HCT116 (cell line): ENCODE data around the gene NCBP2L. TPM values are rescaled to one million over a fixed set of nuclear protein-coding genes. Genes with fewer than 3 reads are reported as not detected.

Source experiments
- ATAC-seq: fragments of 200-7000 bp; cut with Tn5 transposase; 2 replicates; pipeline ENCODE4 v1.9.1; 2020; ENCODE audit warnings: mild to moderate bottlenecking, moderate library complexity
- BruUV-seq: library from RNA; stranded (reverse); fragments of 400-500 nt; replicated peaks from 2 replicates; lab custom pipeline; 2021; lab: Mats Ljungman, UMichigan
- CTCF ChIA-PET: fragments of 300-600 bp; sonication (Branson Sonifier 250); formaldehyde crosslinking; loops from one replicate; lab custom pipeline; 2021; ENCODE audit warnings: antibody characterized with exemption; lab: Charles Lee
- POLR2A ChIA-PET: fragments of 300-600, 350-600 bp; sonication (Branson Sonifier 250); formaldehyde crosslinking; loops from one replicate; lab custom pipeline; 2021; ENCODE audit warnings: antibody characterized with exemption; lab: Charles Lee
- RAD21 ChIA-PET, 2 experiments: fragments of 300-600 bp; sonication (Branson Sonifier 250); formaldehyde crosslinking; loops; one replicate each; lab custom pipeline; 2023; ENCODE audit warnings: low total read pairs in 2 of 2; ENCODE audit not compliant: uncharacterized antibody in 2 of 2, unreplicated experiment in 2 of 2, low non-redundant PET in 1 of 2; lab: Charles Lee
- DNase-seq: peaks from one replicate; pipeline ENCODE4 v3.0.0-alpha.2; 2010; ENCODE audit warnings: low read depth, low spot score
- H2AFZ ChIP-seq: fragments of 200-600 bp; shearing (Covaris generic), sonication (generic); 2 replicates; pipeline ENCODE4 v1.6.1; 2017; ENCODE audit warnings: low read depth, mixed run types, mixed read lengths, antibody characterized with exemption, low read length; ENCODE audit not compliant: poor library complexity, severe bottlenecking
- H3K27ac ChIP-seq: 2 replicates; pipeline ENCODE4 v1.5.1; 2012; ENCODE audit warnings: low read depth, low read length
- H3K27me3 ChIP-seq: fragments of 200-600 bp; sonication (generic); 2 replicates; pipeline ENCODE4 v1.6.1; 2016; ENCODE audit warnings: mixed run types, low read length, mixed read lengths; ENCODE audit not compliant: insufficient read depth
- H3K36me3 ChIP-seq, 2 experiments: fragments of 200-500 bp in 1 of 2; fragments of 200-600 bp in 1 of 2; sonication (Bioruptor generic) in 1 of 2; sonication (generic) in 1 of 2; 2 replicates each; pipeline versions ENCODE4 v1.5.1 to v1.6.1; 2014 to 2016; ENCODE audit warnings: low read length in 2 of 2, inconsistent platforms in 1 of 2, mixed read lengths in 1 of 2, mixed run types in 1 of 2; ENCODE audit not compliant: insufficient read depth in 2 of 2, control insufficient read depth in 1 of 2
- H3K4me1 ChIP-seq, 2 experiments: fragments of 200-600 bp in 1 of 2; sonication (generic) in 1 of 2; 2 replicates each; pipeline versions ENCODE4 v1.5.1 to v1.6.1; 2012 to 2017; ENCODE audit warnings: low read length in 2 of 2, inconsistent platforms in 1 of 2, mild to moderate bottlenecking in 1 of 2, mixed read lengths in 1 of 2, mixed run types in 1 of 2, moderate library complexity in 1 of 2; ENCODE audit not compliant: insufficient read depth in 2 of 2, control insufficient read depth in 1 of 2
- H3K4me2 ChIP-seq: fragments of 200-600 bp; sonication (generic); 2 replicates; pipeline ENCODE4 v1.6.1; 2017; ENCODE audit warnings: mixed run types, low read length, mixed read lengths
- H3K4me3 ChIP-seq, 2 experiments: fragments of 200-600 bp in 1 of 2; sonication (generic) in 1 of 2; replicated peaks in 1 of 2; 2 replicates each; pipeline ENCODE4 v1.5.1; 2011 to 2016; ENCODE audit warnings: low read length in 2 of 2, control low read depth in 1 of 2, low read depth in 1 of 2, mild to moderate bottlenecking in 1 of 2, mixed read lengths in 1 of 2, mixed run types in 1 of 2
- H3K79me2 ChIP-seq: fragments of 200-600 bp; sonication (generic); 2 replicates; pipeline ENCODE4 v1.6.1; 2017; ENCODE audit warnings: mild to moderate bottlenecking, mixed run types, low read length, moderate library complexity, mixed read lengths; ENCODE audit not compliant: insufficient read depth
- H3K9ac ChIP-seq: fragments of 200-600 bp; sonication (generic); 2 replicates; pipeline ENCODE4 v1.6.1; 2016; ENCODE audit warnings: low read length, mixed read lengths
- H3K9me2 ChIP-seq: fragments of 200-600 bp; sonication (generic), shearing (Covaris generic); 2 replicates; pipeline ENCODE4 v1.6.1; 2017; ENCODE audit warnings: mixed run types, mild to moderate bottlenecking, moderate library complexity; ENCODE audit not compliant: insufficient read depth
- H3K9me3 ChIP-seq, 2 experiments: fragments of 200-500 bp in 1 of 2; fragments of 200-600 bp in 1 of 2; sonication (Bioruptor generic) in 1 of 2; sonication (generic) in 1 of 2; 2 replicates each; pipeline ENCODE4 v1.6.1; 2014 to 2017; ENCODE audit warnings: low read length in 2 of 2, mixed read lengths in 2 of 2, inconsistent platforms in 1 of 2, low read depth in 1 of 2, mild to moderate bottlenecking in 1 of 2, mixed run types in 1 of 2, moderate library complexity in 1 of 2; ENCODE audit not compliant: control insufficient read depth in 1 of 2, insufficient read depth in 1 of 2
- H4K20me1 ChIP-seq: fragments of 200-600 bp; sonication (generic), shearing (Covaris generic); 2 replicates; pipeline ENCODE4 v1.6.1; 2017; ENCODE audit warnings: mixed run types, mild to moderate bottlenecking, moderate library complexity; ENCODE audit not compliant: insufficient read depth
- CBX3 ChIP-seq: IDR thresholded peaks from 2 replicates; pipeline ENCODE4 v1.6.1; 2012; ENCODE audit warnings: low read depth
- CEBPB ChIP-seq: IDR thresholded peaks from 2 replicates; pipeline ENCODE4 v1.6.1; 2012; ENCODE audit warnings: low read depth
- EGR1 ChIP-seq: IDR thresholded peaks from 2 replicates; pipeline ENCODE4 v1.6.1; 2012; ENCODE audit warnings: low read depth
- ELF1 ChIP-seq: IDR thresholded peaks from 2 replicates; pipeline ENCODE4 v1.6.1; 2012; ENCODE audit warnings: low read depth, borderline replicate concordance
- EZH2phosphoT487 ChIP-seq: fragments of 200-600 bp; IDR thresholded peaks from 2 replicates; pipeline ENCODE4 v1.6.1; 2018; ENCODE audit warnings: antibody characterized with exemption, borderline replicate concordance
- FOSL1 ChIP-seq: IDR thresholded peaks from 2 replicates; pipeline ENCODE4 v1.6.1; 2012; ENCODE audit warnings: low read depth
- JUND ChIP-seq: IDR thresholded peaks from 2 replicates; pipeline ENCODE4 v1.6.1; 2012
- POLR2A ChIP-seq: IDR thresholded peaks from 2 replicates; pipeline ENCODE4 v1.7.0; 2011; ENCODE audit warnings: borderline replicate concordance; ENCODE audit not compliant: insufficient read depth, insufficient read length; ENCODE audit errors: extremely low read depth
- POLR2AphosphoS5 ChIP-seq: IDR thresholded peaks from 2 replicates; pipeline ENCODE4 v1.6.1; 2011; ENCODE audit warnings: mild to moderate bottlenecking, low read depth, low read length, moderate library complexity
- RAD21 ChIP-seq: IDR thresholded peaks from 2 replicates; pipeline ENCODE4 v1.6.1; 2012; ENCODE audit warnings: low read depth, mild to moderate bottlenecking
- SIN3A ChIP-seq: IDR thresholded peaks from 2 replicates; pipeline ENCODE4 v1.6.1; 2012; ENCODE audit warnings: low read depth
- SRF ChIP-seq: IDR thresholded peaks from 2 replicates; pipeline ENCODE4 v1.6.1; 2012; ENCODE audit warnings: low read depth
- YY1 ChIP-seq: IDR thresholded peaks from 2 replicates; pipeline ENCODE4 v1.6.1; 2011; ENCODE audit warnings: low read length, low read depth, moderate library complexity, mild to moderate bottlenecking; ENCODE audit not compliant: insufficient replicate concordance; ENCODE audit errors: extremely low read depth
- ZFX ChIP-seq: fragments of 450-650 bp; IDR thresholded peaks from 2 replicates; pipeline ENCODE4 v1.6.1; 2017
- ZNF274 ChIP-seq: fragments of 200-500 bp; sonication (Bioruptor generic); IDR thresholded peaks from 2 replicates; pipeline ENCODE4 v1.6.1; 2014; ENCODE audit warnings: mild to moderate bottlenecking, low read depth, low read length, inconsistent platforms
- intact Hi-C: fragments of 100-400 bp; cut with micrococcal nuclease; formaldehyde crosslinking; loops from 2 replicates; pipeline ENCODE4 v1.10.0; 2022
- total RNA-seq: library from RNA; stranded (reverse); gene quantifications from one replicate; pipeline ENCODE4 v1.2.1, GENCODE V29; 2021; ENCODE audit not compliant: unreplicated experiment
- TF ChIP-seq, protein P1 (sequence below): IDR thresholded peaks from 2 replicates; pipeline ENCODE4 v1.6.1; 2011; ENCODE audit warnings: mild to moderate bottlenecking, low read length, moderate library complexity; ENCODE audit not compliant: insufficient replicate concordance; ENCODE audit errors: extremely low read depth
- TF ChIP-seq, protein P2 (sequence below), 3 experiments: fragments of 200-600 bp in 1 of 3; sonication (generic) in 1 of 3; IDR thresholded peaks in 2 of 3; conservative IDR thresholded peaks in 1 of 3; 2 replicates each; pipeline ENCODE4 v1.5.1; 2012 to 2017; ENCODE audit warnings: low read depth in 2 of 3, low read length in 2 of 3, antibody characterized with exemption in 1 of 3, borderline replicate concordance in 1 of 3, control low read depth in 1 of 3, mild to moderate bottlenecking in 1 of 3, mixed read lengths in 1 of 3, mixed run types in 1 of 3, moderate library complexity in 1 of 3; ENCODE audit not compliant: insufficient read depth in 1 of 3

NCBP2L gene
- total RNA-seq, 1 experiment from 2014 or later: not detected

DNA sequence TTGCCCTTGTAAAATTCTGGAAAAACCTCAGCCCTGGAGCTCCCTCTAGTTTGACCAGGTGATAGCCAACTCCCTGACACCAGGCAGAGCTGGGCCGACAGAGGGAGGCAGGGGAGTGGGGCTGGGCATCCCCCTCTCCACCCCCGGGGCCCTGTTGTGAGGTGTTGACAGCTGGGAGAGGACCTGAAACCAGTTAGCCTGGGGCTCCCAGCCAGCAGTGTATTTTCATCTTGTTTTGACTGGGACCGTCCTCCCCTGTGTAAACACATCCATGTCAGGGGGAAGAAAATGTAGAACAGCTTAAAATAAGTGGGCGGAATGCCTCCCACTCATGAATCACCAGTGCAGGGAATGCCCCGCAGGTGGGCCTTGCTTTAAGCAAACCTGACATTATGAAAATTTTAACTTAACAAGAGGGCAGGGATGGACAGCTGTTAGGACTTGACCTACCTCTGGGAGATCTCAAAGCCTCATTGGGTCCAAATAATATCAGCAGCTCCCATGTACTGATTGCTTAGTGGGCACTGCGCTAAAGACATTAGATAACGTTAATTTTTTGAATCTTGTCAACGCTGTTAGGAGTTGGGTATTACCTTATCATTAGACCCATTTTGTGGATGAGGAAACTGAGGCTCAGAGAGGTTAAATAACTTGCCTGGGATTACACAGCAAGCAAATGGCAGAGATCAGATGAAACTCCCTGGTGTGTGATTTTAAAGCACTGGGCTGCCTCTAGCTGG is 47.8 kb upstream of the NCBP2L start:
- ChIA-PET POLR2A (interaction anchor here (1.2 kb wide), 1 partner anchor 11 kb away, joined by 5 read pairs; no protein-coding TSS in a partner anchor), CTCF (interaction anchor here (0.8 to 1.5 kb wide), 2 partner anchors 12 to 57 kb away, joined by 3 read pairs; no protein-coding TSS in a partner anchor), RAD21 (no interaction called here)
- Histone ChIP-seq H3K27ac (no peak overlapping the region), H3K9me3 (no peaks in the 10 kb centered on the region), H3K4me2 (no peak overlapping the region), H3K9ac (no peak overlapping the region), H3K9me2 (no peaks in the 10 kb centered on the region), H3K4me3 (no peak overlapping the region), H3K27me3 (no peaks in the 10 kb centered on the region), H4K20me1 (no peaks in the 10 kb centered on the region), H3K4me1 (peaks cover 37 to 46% of the 10 kb centered on the region in 2 experiments), H3K79me2 (no peaks in the 10 kb centered on the region), H2AFZ (no peak overlapping the region), H3K36me3 (no peaks in the 10 kb centered on the region)
- intact Hi-C loops: no loop called here
- DNase-seq (no peak), ATAC-seq (no peak)
- BruUV-seq: no TSS peak
- TF ChIP-seq EGR1: 0 out of 2 replicates have a peak, but pooled peaks have one; percentile 35
- TF ChIP-seq, protein P1, sequence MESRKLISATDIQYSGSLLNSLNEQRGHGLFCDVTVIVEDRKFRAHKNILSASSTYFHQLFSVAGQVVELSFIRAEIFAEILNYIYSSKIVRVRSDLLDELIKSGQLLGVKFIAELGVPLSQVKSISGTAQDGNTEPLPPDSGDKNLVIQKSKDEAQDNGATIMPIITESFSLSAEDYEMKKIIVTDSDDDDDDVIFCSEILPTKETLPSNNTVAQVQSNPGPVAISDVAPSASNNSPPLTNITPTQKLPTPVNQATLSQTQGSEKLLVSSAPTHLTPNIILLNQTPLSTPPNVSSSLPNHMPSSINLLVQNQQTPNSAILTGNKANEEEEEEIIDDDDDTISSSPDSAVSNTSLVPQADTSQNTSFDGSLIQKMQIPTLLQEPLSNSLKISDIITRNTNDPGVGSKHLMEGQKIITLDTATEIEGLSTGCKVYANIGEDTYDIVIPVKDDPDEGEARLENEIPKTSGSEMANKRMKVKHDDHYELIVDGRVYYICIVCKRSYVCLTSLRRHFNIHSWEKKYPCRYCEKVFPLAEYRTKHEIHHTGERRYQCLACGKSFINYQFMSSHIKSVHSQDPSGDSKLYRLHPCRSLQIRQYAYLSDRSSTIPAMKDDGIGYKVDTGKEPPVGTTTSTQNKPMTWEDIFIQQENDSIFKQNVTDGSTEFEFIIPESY: no peak

DNA sequence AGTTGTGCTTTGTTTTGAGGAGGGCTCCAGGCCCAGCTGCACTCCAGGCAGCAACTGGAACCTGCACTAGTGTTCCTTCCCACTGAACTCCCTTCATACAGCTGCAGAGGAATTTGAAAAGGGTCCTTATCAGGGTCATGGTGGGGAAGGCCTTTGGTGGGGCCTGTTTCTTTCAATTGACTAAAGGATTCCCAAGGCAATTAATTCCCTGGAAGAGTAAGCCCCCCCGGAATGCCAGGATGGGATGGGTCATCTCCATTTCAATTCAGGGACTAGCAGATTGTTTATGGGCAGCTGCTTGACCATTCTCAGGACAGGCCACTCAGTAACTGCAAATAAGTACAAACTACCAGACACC is 47.3 kb upstream of the NCBP2L start:
- no peak for ATAC-seq
- Histone ChIP-seq H3K27me3 (no peaks in the 10 kb centered on the region), H4K20me1 (no peaks in the 10 kb centered on the region), H3K9me2 (no peaks in the 10 kb centered on the region), H3K79me2 (no peaks in the 10 kb centered on the region), H3K9me3 (no peaks in the 10 kb centered on the region), H3K4me1 (peaks cover 37 to 45% of the 10 kb centered on the region in 2 experiments), H2AFZ (no peak overlapping the region), H3K27ac (no peak overlapping the region), H3K36me3 (no peaks in the 10 kb centered on the region), H3K9ac (no peak overlapping the region), H3K4me3 (no peak overlapping the region)
- DNase-seq: no peak
- intact Hi-C loops: no loop called here
- BruUV-seq: no TSS peak
- TF ChIP-seq SRF: no peak
- TF ChIP-seq FOSL1: no peak
- TF ChIP-seq CEBPB: no peak
- TF ChIP-seq RAD21: no peak
- TF ChIP-seq JUND: no peak
- TF ChIP-seq ZNF274: no peak
- no peak for TF ChIP-seq POLR2A
- no peak for TF ChIP-seq SIN3A
- TF ChIP-seq, protein P2, sequence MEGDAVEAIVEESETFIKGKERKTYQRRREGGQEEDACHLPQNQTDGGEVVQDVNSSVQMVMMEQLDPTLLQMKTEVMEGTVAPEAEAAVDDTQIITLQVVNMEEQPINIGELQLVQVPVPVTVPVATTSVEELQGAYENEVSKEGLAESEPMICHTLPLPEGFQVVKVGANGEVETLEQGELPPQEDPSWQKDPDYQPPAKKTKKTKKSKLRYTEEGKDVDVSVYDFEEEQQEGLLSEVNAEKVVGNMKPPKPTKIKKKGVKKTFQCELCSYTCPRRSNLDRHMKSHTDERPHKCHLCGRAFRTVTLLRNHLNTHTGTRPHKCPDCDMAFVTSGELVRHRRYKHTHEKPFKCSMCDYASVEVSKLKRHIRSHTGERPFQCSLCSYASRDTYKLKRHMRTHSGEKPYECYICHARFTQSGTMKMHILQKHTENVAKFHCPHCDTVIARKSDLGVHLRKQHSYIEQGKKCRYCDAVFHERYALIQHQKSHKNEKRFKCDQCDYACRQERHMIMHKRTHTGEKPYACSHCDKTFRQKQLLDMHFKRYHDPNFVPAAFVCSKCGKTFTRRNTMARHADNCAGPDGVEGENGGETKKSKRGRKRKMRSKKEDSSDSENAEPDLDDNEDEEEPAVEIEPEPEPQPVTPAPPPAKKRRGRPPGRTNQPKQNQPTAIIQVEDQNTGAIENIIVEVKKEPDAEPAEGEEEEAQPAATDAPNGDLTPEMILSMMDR (IDR thresholded peaks at IDR 0.05 in 2 of 3, conservative IDR thresholded peaks at IDR 0.05 in 1 of 3; ENCODE audit: borderline replicate concordance in 1 of 3, insufficient read depth in 1 of 3, low read depth in 2 of 3, low read length in 2 of 3): no peak
- no peak for TF ChIP-seq ELF1
- TF ChIP-seq EZH2phosphoT487: no peak
- no peak for TF ChIP-seq ZFX
- no peak for TF ChIP-seq POLR2AphosphoS5
- TF ChIP-seq CBX3: no peak
- TF ChIP-seq YY1: no peak
- TF ChIP-seq, all 23 proteins: peak for 0
- H3K4me2 ChIP-seq: no peak overlapping the region
- ChIA-PET CTCF (interaction anchor here (0.8 kb wide), 1 partner anchor 57 kb away, joined by 3 read pairs; no protein-coding TSS in a partner anchor), POLR2A (no interaction called here), RAD21 (no interaction called here)
